NCI-H82 treated with DMSO at 0.1 percent for 48 hours (cell line): ENCODE results near the gene SGSM2.

Source experiments
- DNase-seq: peaks from one replicate; lab custom pipeline; 2025; ENCODE audit not compliant: unreplicated experiment; lab: John Stamatoyannopoulos, UW

Gene SGSM2

DNA sequence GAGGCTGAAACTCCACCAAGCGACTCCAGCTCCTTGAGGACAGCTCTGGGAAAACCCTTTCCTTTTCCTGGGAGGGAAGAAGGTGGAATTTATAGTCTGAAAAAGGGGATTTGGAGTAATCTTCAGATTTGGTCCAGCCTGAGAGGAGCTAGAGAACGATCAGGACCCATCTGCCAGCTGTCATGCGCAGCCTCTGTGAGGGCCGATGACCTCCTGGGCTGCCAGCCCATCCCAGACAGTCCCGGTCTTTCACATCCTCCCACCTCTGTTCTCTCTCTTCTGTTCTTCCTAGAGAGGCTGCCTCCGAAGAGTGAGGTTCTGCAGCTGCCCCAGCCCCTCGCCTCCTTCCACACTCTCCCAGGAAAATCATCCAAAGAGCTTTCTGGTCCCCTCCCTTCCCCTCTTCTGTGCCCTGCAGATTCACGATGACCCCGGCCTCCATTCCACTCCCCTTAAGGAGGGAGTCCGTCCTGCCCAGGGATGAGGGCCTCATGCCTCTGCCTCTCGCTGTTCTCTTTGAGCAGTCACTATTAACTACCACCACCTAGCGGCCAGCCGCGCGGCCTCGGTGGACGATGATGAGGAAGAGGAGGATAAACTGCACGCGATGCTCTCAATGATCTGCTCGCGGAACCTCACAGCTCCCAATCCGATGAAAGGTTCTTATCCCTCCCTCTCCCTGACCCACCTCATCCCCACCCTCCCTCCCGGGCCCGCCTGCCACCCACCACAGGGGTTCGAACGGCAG lies 29.6 kb downstream of the SGSM2 start:
- no peak for DNase-seq

DNA sequence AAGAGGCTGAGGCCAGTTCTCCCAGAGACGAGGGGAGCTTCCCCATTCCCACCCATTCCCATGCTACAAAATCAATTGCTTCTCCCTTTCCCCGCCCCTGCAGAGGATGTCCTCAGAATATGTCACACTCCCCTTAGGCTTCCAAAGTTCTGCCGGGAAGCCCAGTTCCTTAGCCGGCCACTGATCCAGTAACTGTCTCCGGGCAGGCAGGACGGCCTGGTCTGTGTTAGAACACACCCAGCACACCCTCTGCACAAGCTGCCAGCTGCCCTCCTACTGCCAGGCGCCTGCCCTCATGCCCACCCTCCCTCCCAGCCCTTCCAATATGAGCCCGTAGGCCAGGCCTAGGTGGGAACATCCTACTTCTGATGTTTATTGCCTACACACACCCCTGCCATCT lies 31.1 kb downstream of the SGSM2 start:
- no peak for DNase-seq

DNA sequence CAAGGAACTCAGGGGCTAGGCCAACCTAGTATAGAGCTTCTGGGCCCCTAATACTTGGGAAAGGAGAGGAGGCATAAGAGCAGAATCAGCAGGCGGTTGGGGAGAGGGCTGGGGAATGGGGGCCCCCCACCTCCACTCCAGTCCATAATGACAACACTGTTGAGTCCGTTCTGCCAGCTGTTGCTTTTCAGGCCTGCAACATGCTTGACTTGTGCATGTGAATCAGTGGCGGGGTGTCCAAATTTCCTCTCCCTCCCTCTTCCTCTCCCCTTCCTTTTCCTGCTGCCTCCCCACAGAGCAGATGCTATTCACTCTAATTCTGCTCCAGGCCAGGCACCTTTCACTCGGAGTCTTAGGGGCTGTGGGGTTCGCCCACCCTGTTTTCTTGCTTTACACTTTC lies 31.7 kb downstream of the SGSM2 start:
- no peak for DNase-seq

DNA sequence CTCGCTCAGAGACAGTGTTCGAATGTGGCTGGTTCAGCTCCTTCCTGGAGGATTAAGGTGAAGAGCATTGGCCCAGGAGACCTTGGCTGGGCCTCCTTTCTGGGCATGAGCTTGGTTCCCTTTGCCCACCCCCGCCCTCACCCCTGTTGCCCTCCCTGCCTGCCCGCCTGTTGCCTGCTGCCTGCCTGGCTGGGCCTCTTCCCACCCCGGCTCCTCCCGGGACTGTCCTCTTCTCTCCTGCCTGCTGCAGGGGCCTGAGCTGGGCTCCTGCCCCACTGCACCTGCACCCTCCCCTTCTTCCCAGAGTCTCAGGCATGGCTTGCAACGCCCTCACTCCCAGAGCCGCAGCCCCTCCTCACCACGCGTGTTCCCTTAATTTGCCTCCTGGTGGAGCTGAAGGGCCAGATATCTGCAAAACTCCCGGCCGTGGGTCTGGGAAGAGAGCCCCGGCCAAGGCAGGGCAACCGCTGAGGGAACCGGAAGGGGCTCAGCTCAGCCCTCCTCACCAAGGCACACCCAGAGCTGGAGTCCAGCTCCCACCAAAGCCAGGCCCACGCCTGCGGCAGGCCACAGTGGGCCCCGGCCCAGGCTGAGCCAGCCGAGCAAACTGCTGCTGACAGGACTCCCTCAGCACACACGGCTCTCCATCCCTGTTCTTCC lies 32.4 kb downstream of the SGSM2 start:
- no peak for DNase-seq

DNA sequence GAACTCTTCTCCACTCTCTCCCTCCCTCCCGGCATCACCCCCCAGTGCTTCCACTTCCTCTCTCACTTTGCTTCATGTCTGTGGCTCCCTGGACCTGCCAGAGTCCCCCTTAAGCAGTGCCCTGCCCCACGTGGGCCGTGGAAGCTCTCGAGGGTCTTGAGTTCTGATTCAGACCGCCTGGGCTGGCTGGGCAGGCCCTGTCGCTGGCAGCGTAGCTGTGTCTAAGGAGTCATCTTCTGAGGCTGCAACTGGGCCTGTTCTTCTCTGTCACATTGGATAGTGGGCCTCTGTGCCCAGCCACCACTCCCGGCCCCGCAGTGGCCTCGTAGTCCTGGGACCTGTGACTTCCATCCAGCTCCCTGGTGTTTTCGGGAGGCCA lies 32.9 kb downstream of the SGSM2 start:
- DNase-seq = no peak

DNA sequence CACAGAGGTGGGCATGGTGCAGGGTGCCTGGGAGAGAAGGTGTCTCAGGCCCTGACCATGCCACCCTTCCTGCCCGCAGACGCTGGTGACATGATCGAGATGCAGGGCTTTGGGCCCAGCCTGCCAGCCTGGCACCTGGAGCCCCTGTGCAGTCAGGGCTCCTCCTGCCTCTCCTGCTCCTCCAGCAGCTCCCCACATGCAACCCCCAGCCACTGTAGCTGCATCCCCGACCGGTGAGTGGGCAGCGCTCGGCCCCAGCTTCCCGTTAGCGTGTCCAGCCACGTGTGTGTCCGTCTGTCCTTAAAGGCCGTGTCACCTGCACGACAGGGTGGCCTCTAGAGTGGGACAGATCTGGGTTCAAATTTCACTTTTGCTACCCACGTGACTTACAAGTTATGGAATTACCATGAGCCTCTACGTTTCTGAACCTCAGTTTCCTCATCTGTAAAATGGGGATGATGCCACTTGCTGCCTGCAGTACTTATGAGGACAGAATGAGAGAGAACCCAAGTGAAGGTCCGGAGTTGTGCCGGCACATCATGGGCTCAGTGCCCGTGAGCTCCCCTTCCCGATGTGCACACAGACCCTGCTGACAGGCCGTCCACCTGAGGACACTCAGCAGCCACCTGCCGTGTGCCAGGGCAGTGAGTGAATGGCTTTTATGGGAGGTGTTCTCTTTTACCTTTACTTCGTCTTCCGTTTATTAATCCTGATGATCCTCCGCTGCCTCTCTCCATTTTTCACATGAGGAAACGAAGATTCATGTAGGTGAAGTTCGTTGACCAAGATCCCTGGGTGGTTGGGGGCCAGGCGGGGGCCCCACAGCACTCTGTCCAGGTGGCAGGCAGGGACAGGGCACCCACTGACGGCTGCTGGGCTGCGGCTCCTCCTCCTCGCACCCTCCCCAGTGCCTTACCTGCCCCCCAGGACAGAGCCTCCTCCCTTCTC lies 34.2 kb downstream of the SGSM2 start:
- no peak for DNase-seq

DNA sequence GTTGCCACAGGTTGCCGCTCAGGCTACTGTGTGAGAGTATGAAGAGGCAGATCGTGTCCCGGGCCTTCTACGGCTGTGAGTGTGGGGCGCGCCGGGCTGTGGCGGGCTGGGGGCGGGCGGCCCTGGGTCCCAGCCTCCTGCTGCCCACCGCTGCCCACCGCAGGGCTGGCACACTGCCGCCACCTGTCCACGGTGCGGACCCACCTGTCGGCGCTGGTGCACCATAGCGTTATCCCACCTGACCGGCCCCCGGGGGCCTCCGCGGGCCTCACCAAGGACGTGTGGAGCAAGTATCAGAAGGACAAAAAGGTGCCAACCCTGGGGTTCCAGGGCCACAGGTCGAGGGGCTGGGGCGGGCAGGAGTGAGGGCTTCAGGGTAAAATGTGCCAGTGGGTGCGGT lies 34.9 kb downstream of the SGSM2 start:
- DNase-seq = no peak

DNA sequence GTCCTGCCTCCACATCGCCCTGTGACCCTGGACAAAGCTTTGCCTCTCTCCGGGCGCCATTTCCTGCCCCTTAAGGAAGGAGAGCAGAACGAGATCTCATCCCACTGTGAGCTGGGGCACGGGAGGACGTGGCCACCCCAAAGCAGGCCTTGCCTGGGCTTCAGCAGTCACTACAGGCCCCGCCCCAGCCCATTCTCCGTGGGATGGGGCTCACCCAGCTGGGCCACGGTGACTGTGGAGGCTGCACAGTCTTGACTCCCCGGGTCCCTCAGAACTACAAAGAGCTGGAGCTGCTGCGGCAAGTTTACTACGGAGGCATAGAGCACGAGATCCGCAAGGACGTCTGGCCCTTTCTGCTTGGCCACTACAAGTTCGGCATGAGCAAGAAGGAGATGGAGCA lies 35.4 kb downstream of the SGSM2 start:
- no peak for DNase-seq

DNA sequence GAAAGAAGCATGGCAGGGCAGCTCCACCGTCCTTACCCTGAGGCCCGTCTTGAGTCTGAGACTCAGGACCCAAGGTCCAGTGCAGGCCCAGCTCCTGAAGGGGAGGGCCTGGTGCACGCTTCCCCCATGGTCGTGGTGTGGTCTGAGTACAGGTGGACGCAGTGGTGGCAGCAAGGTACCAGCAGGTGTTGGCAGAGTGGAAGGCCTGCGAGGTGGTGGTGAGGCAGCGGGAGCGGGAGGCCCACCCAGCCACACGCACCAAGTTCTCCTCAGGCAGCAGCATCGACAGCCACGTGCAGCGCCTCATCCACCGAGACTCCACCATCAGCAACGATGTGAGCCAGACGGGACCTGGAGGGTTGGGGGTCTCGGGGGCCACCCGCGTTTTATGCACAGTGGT lies 35.9 kb downstream of the SGSM2 start:
- DNase-seq = no peak

DNA sequence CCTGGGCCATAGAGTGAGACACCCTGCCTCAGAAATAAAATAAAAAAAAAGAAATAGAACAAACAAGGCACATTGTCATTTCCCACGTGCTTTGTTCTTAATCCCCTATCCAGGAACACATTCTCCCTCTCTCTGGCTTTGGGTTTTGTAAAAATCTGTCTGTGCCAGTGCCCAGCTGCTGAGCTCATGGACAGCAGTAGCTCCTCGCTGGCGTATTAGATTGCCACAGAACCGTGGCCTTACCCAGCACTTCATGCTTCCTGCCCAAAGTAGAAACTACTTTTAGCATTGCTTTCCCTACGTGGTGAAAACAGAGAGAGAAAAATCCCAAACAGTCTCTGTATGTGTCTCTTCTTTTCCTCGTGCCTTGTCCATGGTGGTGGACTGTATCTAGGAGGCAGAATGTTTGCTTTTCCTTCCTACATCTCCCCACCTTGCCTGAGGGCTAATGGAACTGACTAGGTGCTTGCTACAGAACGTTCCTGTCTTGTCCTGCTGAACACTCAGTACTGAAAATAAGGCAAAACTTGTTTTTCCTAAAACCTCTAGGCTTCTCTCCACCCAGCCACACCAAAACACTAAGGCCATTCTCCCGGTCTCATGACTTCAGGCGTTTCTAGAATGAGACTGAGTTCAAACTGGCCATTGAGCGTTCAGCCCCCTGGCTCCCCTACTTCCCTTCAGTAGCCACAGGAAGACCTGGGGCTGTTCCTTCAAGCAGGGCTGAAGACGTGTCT lies 37.4 kb downstream of the SGSM2 start:
- no peak for DNase-seq

DNA sequence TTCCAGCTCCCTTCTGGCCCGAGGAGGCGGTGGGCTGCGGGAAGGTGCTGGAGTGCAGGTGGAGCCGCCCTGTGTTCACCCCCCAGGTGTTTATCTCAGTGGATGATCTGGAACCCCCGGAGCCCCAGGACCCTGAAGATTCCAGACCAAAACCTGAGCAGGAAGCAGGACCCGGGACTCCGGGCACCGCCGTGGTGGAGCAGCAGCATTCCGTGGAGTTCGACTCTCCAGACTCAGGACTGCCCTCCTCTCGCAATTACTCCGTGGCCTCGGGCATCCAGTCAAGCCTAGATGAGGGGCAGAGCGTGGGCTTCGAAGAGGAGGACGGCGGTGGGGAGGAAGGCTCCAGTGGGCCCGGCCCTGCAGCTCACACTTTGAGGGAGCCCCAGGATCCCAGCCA lies 38.1 kb downstream of the SGSM2 start:
- no peak for DNase-seq

DNA sequence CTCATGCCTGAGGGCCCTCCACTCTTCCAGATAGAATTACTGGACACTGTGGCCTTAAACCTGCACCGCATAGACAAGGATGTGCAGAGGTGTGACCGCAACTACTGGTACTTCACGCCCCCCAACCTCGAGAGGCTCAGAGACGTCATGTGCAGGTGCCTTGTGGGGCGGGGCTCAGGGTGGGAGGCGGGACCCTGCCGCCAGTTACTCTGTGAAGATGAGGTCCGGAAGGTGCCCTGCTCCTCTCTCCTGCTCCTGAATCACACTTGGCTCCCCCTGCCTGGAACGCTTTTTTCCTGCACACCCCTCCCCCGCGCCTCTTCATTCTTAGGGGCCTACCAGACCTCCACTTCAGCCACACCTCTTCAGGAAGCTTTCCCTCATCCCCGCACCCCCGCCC lies 38.8 kb downstream of the SGSM2 start:
- no peak for DNase-seq

DNA sequence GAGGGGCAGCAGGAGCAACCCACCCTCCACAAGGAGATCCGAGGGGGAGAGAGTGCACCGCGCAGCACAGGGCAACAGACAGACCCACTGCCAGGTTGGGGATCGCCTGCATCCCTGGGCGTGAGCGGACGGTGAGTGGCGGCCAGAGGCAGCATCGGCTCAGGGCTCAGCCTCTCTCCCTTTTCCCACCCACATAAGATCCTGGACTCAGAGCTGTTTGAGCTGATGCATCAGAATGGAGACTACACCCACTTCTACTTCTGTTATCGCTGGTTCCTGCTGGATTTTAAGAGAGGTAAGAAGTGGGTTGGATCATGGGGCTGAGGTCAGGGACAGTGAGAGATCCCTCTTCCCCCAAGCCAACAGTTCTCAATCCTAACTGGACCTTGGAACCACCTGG lies 40.4 kb downstream of the SGSM2 start:
- no peak for DNase-seq

DNA sequence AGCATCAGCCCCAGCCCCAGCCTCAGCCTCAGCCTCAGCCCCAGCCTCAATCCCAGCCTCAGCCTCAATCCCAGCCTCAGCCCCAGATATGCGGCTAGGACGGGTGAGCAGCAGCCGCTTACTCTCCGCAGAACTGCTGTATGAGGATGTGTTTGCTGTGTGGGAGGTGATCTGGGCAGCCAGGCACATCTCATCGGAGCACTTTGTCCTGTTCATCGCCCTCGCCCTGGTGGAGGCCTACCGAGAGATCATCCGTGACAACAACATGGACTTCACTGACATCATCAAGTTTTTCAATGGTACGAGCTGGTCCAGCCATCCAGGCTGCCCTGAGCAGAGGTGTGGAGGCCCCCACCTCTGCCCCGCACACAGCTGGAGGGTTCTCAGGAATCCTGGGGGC lies 41.6 kb downstream of the SGSM2 start:
- no peak for DNase-seq

DNA sequence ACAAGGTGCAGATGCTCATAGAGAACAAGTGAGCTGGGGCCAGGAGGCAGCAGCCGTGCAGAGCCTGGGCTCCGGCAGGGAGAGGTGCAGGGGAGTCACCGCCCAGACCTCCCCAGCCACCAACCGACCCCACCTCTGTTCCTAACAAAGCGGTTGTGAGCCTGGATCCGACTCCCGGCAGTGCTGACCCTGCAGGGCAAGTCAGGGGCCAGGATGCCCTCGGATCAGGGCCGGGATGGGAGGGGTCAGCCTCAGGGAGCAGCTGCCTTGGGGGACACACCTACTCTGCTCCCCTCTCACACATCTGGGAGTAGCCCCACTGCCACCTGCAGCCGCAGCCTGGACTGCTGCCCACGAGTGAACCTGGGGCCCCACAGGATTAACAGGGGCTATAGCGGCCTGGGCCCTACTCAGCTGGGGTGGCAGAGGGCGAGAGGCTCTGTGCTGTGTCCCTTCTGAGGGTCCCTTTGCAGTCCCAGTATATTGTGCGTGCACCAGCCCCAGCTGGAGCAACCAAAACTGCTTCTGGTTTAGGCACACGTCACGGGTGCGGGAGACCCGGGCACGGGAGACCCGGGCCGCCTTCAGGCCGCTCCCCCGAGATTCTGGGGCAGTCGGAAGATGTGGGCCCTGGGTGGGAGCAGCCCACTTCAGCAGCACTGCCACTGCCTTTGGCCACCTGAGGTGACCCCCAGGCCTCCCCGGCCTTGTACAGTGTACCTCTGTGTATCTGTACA lies 42.4 kb downstream of the SGSM2 start:
- no peak for DNase-seq

DNA sequence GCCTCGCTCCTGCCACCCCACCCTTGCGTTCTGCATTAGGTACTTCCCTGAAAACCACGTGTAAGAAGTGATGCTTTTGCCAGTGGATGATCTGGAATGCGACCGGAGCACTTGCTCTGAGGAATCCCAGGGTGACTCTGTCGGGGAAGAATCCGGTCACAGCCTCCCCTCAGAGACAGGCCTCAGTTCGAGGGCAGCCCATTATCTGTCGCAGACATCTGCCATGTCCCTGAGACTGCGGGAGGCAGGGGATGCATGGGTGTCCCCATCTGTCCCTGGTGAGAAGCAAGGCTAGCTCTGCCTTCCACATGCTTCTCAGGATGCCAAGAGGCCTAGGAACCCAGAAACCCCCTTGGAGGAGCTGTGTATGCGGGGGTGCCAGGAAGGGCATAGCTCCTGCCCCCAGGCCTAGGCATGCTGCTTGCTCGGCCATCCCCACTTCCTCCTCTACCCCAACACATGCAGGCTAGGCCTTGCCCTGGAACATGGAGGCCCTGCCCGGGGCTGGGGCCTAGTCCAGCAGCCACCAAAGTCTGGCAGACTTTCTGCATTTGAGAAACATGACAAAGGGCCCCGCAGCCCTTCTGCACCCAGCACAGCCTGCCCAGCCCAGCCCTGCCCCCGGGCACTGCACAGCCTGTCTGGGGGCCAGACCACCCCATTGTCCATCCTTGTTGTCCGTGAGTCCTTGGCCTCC lies 43.1 kb downstream of the SGSM2 start:
- no peak for DNase-seq

DNA sequence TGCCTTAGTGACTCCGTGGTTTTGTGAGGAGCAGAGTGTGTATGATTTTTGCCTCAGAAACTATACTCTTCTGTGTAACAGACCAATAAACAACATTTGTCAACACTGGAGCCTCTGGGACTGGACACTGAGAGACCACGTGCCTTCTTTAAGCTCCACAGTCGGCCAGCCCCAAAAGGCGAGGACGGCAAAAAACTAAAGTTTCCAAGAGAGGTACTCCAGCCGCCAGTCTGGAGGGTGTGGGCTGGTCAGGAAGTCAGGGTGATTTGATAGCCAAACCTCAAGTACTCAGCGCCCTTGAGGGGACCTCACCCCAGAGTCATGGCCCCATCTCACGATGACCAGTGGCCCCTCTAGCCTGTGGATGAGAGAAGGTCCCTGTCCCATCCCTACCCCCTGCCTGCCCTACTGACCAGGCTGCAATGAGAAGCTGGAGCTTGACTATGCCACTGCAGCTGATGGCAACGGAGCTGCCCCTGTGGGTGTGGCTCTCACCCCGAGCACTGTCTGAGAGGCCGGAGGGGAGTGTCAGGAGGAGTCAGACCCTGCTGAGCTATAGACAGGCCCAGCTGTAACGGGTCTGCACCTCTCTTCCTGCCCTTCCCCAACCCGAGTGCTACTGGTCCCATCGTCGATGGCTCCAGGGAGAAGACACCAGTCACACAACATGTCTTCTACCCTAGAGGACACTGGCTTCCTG lies 43.8 kb downstream of the SGSM2 start:
- no peak for DNase-seq

DNA sequence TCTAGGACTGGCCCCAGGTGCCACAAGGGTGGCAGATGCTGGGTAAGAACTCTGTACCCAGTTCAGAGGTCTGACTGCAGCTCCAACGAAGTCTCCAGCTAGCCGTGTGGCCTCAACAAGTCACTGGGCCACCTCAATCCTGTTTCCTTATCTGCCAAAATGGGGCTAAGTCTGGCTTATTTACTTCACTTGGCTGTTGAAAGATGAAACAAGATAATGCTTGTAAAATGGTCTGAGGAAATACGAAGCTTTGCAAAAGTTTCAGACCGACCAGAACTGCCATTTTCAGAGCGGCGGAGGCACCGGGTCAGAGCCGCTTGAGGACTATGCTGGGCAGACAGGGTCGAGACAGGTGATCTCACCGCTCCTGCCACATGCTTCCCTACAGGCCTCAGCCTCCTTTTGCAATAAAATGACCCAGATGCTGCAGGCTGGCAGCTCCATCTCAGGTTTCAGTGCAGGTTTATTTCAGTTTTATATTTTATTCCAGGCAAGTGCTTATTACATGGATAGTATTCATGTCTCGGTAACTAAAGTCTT lies 46.4 kb downstream of the SGSM2 start:
- no peak for DNase-seq
